ENCODE measurements around the gene PAX4. TPM values are rescaled to one million over a fixed set of nuclear protein-coding genes. Genes with fewer than 3 reads are reported as not detected.
A peak's percentile ranks its signal among the peaks of the same experiment; 100 is the strongest.

The PAX4 gene
- total and polyA plus RNA-seq, 9 of the 15 experiments (the other 6 are each of a cell fraction or from before 2014, with no cell fraction given), result not detected

DNA sequence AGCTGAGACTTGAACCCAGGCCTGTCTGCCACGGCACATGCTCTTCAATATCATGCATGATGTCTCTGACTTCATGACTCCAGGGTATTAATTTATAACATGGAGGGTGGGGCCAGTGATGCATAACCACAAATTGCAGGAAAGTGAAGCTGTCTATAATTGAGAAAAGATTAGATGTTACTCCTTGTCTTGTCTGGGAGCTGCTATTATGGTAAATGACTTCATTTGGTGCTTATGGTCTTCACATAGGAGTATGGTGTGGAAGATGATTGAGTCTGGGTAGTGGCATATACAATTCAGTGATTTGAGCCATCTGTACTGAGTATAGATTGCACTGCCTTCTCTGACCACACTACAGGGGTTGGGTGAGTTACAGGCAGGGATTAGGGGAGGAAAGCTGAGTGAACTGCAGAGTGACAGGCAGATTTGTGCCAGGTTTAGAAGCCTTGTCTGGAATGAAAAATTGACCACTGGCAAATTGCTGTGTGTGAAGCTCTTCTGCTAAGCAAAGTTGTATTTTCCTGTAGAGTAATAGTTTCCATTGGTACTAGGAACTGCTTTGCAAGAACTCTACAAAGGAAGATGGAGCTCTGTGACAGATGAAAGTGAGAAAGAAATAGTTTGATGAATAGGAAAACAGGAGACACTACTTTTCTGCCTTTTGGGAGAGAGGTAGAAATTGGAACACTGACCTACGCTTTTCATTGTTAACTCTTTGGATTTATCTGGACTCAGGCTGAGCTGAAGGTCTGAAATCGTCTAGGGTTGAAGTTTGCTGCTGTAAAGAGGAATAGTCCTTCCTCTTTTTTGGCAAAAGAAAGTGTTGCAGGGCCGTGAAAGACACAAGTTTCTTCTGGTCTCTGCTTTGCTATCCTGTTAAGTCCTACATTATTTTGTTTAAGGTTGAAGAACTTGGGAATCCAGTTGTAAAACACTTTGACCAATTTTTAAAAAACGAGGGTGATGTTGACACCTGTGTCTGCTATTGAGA, 36.8 kb upstream of the PAX4 start (continued):
- TF ChIP-seq, protein P1, sequence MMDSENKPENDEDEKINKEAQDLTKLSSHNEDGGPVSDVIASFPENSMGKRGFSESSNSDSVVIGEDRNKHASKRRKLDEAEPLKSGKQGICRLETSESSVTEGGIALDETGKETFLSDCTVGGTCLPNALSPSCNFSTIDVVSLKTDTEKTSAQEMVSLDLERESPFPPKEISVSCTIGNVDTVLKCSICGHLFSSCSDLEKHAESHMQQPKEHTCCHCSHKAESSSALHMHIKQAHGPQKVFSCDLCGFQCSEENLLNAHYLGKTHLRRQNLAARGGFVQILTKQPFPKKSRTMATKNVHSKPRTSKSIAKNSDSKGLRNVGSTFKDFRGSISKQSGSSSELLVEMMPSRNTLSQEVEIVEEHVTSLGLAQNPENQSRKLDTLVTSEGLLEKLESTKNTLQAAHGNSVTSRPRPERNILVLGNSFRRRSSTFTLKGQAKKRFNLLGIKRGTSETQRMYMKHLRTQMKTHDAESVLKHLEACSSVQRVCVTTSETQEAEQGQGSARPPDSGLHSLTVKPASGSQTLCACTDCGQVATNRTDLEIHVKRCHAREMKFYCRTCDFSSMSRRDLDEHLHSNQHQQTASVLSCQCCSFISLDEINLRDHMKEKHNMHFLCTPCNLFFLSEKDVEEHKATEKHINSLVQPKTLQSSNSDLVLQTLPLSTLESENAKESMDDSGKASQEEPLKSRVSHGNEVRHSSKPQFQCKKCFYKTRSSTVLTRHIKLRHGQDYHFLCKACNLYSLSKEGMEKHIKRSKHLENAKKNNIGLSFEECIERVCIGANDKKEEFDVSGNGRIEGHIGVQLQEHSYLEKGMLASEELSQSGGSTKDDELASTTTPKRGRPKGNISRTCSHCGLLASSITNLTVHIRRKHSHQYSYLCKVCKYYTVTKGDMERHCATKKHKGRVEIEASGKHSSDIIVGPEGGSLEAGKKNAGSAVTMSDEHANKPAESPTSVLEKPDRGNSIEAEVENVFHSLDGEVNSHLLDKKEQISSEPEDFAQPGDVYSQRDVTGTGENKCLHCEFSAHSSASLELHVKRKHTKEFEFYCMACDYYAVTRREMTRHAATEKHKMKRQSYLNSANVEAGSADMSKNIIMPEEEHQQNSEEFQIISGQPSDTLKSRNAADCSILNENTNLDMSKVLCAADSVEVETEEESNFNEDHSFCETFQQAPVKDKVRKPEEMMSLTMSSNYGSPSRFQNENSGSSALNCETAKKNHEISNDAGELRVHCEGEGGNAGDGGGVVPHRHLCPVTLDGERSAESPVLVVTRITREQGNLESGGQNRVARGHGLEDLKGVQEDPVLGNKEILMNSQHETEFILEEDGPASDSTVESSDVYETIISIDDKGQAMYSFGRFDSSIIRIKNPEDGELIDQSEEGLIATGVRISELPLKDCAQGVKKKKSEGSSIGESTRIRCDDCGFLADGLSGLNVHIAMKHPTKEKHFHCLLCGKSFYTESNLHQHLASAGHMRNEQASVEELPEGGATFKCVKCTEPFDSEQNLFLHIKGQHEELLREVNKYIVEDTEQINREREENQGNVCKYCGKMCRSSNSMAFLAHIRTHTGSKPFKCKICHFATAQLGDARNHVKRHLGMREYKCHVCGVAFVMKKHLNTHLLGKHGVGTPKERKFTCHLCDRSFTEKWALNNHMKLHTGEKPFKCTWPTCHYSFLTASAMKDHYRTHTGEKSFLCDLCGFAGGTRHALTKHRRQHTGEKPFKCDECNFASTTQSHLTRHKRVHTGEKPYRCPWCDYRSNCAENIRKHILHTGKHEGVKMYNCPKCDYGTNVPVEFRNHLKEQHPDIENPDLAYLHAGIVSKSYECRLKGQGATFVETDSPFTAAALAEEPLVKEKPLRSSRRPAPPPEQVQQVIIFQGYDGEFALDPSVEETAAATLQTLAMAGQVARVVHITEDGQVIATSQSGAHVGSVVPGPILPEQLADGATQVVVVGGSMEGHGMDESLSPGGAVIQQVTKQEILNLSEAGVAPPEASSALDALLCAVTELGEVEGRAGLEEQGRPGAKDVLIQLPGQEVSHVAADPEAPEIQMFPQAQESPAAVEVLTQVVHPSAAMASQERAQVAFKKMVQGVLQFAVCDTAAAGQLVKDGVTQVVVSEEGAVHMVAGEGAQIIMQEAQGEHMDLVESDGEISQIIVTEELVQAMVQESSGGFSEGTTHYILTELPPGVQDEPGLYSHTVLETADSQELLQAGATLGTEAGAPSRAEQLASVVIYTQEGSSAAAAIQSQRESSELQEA (IDR thresholded peaks at IDR 0.05; ENCODE audit: low read depth), result no peak
- TF ChIP-seq CTBP1 (IDR thresholded peaks at IDR 0.05; ENCODE audit: borderline replicate concordance) (no peak), NCOA4 (IDR thresholded peaks at IDR 0.05; ENCODE audit: partially characterized antibody) (no peak), CAMTA2 (CRISPR knock-in tag; conservative IDR thresholded peaks at IDR 0.05) (no peak), BRD9 (IDR thresholded peaks at IDR 0.05; ENCODE audit: low read depth, partially characterized antibody) (no peak), CREB1 (IDR thresholded peaks at IDR 0.05) (peak; percentile 3; the same call in 1 of the 2 replicates), CREB1 (CRISPR knock-in tag; IDR thresholded peaks at IDR 0.05) (0 out of 2 replicates have a peak, but pooled peaks have one; percentile 17), FOXA3 (CRISPR knock-in tag; conservative IDR thresholded peaks at IDR 0.05 in 1 of 2, IDR thresholded peaks at IDR 0.05 in 1 of 2) (no peak)
- TF ChIP-seq, protein P2, sequence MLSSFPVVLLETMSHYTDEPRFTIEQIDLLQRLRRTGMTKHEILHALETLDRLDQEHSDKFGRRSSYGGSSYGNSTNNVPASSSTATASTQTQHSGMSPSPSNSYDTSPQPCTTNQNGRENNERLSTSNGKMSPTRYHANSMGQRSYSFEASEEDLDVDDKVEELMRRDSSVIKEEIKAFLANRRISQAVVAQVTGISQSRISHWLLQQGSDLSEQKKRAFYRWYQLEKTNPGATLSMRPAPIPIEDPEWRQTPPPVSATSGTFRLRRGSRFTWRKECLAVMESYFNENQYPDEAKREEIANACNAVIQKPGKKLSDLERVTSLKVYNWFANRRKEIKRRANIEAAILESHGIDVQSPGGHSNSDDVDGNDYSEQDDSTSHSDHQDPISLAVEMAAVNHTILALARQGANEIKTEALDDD (IDR thresholded peaks at IDR 0.05), result 0 out of 2 replicates have a peak, but pooled peaks have one; percentile 24
- TF ChIP-seq, protein P3, sequence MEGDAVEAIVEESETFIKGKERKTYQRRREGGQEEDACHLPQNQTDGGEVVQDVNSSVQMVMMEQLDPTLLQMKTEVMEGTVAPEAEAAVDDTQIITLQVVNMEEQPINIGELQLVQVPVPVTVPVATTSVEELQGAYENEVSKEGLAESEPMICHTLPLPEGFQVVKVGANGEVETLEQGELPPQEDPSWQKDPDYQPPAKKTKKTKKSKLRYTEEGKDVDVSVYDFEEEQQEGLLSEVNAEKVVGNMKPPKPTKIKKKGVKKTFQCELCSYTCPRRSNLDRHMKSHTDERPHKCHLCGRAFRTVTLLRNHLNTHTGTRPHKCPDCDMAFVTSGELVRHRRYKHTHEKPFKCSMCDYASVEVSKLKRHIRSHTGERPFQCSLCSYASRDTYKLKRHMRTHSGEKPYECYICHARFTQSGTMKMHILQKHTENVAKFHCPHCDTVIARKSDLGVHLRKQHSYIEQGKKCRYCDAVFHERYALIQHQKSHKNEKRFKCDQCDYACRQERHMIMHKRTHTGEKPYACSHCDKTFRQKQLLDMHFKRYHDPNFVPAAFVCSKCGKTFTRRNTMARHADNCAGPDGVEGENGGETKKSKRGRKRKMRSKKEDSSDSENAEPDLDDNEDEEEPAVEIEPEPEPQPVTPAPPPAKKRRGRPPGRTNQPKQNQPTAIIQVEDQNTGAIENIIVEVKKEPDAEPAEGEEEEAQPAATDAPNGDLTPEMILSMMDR (IDR thresholded peaks at IDR 0.05 in 2 of 3, conservative IDR thresholded peaks at IDR 0.05 in 1 of 3; ENCODE audit: insufficient read depth in 2 of 3, low read depth in 1 of 3, low read length in 3 of 3), result 0 out of 6 replicates have a peak, but pooled peaks of 1 of the 3 experiments have one; percentile 7
- TF ChIP-seq, protein P4, sequence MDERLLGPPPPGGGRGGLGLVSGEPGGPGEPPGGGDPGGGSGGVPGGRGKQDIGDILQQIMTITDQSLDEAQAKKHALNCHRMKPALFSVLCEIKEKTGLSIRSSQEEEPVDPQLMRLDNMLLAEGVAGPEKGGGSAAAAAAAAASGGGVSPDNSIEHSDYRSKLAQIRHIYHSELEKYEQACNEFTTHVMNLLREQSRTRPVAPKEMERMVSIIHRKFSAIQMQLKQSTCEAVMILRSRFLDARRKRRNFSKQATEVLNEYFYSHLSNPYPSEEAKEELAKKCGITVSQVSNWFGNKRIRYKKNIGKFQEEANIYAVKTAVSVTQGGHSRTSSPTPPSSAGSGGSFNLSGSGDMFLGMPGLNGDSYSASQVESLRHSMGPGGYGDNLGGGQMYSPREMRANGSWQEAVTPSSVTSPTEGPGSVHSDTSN (CRISPR knock-in tag; IDR thresholded peaks at IDR 0.05; ENCODE audit: low read depth), result no peak
- TF ChIP-seq, protein P4 (tag; conservative IDR thresholded peaks at IDR 0.05; ENCODE audit: low read depth), result peak; percentile 67; the same call in 1 of the 2 replicates

Measured in K562 (cell line).